Fibroblast of lung (primary cell): Measurements from ENCODE around the gene WASHC4. TPM values are rescaled to one million over a fixed set of nuclear protein-coding genes. Genes with fewer than 3 reads are reported as not detected.

Experiments used
- DNase-seq, 2 donors: peaks; one replicate each; pipeline versions ENCODE4 v3.0.0 to v3.0.0-alpha.2; 2010; ENCODE audit warnings: low read depth in 2 of 2
- H2AFZ ChIP-seq: 2 replicates; pipeline ENCODE4 v1.5.1; 2012; ENCODE audit warnings: low read length, control low read depth, inconsistent platforms
- H3K27ac ChIP-seq: 2 replicates; pipeline ENCODE4 v1.5.1; 2011; ENCODE audit warnings: low read length, control low read depth; ENCODE audit not compliant: insufficient read depth
- H3K27me3 ChIP-seq: 2 replicates; pipeline ENCODE4 v1.5.1; 2011; ENCODE audit warnings: mild to moderate bottlenecking, low read length; ENCODE audit not compliant: control insufficient read depth, insufficient read depth
- H3K36me3 ChIP-seq: 2 replicates; pipeline ENCODE4 v1.5.1; 2011; ENCODE audit warnings: low read length; ENCODE audit not compliant: control insufficient read depth, insufficient read depth
- H3K4me1 ChIP-seq: 2 replicates; pipeline ENCODE4 v1.5.1; 2011; ENCODE audit warnings: low read length; ENCODE audit not compliant: control insufficient read depth, insufficient read depth; ENCODE audit errors: extremely low read depth
- H3K4me2 ChIP-seq: 2 replicates; pipeline ENCODE4 v1.5.1; 2011; ENCODE audit warnings: low read length, control low read depth; ENCODE audit not compliant: insufficient read depth; ENCODE audit errors: extremely low read depth
- H3K4me3 ChIP-seq, 4 experiments: fragments of 200-600 bp in 1 of 4; sonication (generic) in 1 of 4; replicated peaks in 1 of 4; 2 replicates each; pipeline ENCODE4 v1.5.1; 2011 to 2016; ENCODE audit warnings: low read length in 4 of 4, low read depth in 3 of 4, mild to moderate bottlenecking in 3 of 4, control low read depth in 2 of 4, inconsistent platforms in 1 of 4, mixed read lengths in 1 of 4; ENCODE audit not compliant: insufficient read depth in 1 of 4; ENCODE audit errors: control extremely low read depth in 1 of 4
- H3K79me2 ChIP-seq: 2 replicates; pipeline ENCODE4 v1.5.1; 2012; ENCODE audit warnings: mild to moderate bottlenecking, low read length, inconsistent platforms; ENCODE audit not compliant: control insufficient read depth, insufficient read depth
- H3K9ac ChIP-seq: 2 replicates; pipeline ENCODE4 v1.5.1; 2011; ENCODE audit warnings: mild to moderate bottlenecking, low read length, control low read depth; ENCODE audit not compliant: insufficient read depth
- H3K9me3 ChIP-seq: 2 replicates; pipeline ENCODE4 v1.5.1; 2012; ENCODE audit warnings: low read depth, low read length; ENCODE audit not compliant: control insufficient read depth, insufficient read depth
- H4K20me1 ChIP-seq: 2 replicates; pipeline ENCODE4 v1.5.1; 2011; ENCODE audit warnings: low read length; ENCODE audit not compliant: control insufficient read depth, insufficient read depth; ENCODE audit errors: extremely low read depth
- CTCF ChIP-seq, 2 donors: IDR thresholded peaks in 1 of 2; conservative IDR thresholded peaks in 1 of 2; 1 replicate in 1 of 2; 2 replicates in 1 of 2; pipeline ENCODE4 v1.5.1; 2011 to 2012; ENCODE audit warnings: low read length in 2 of 2, control low read depth in 1 of 2, inconsistent platforms in 1 of 2, low read depth in 1 of 2, mild to moderate bottlenecking in 1 of 2
- EZH2 ChIP-seq: IDR thresholded peaks from 2 replicates; pipeline ENCODE4 v1.5.1; 2012; ENCODE audit warnings: low read length, control low read depth, mild to moderate bottlenecking; ENCODE audit errors: missing control alignments
- polyA plus RNA-seq, 2 donors: library from polyadenylated mRNA; depleted of rRNA in 1 of 2; stranded (reverse) in 1 of 2; unstranded in 1 of 2; fragments of >200 nt; gene quantifications; 2 replicates each; pipeline ENCODE4 v1.2.1, GENCODE V29; 2011 to 2012; ENCODE audit warnings: missing spikeins in 1 of 2
- total RNA-seq: library from RNA; depleted of rRNA; stranded (reverse); fragments of >200 nt; gene quantifications from 2 replicates; pipeline ENCODE4 v1.2.1, GENCODE V29; 2014

WASHC4 gene
- total and polyA plus RNA-seq, 2 donors (not counting 1 experiment from before 2014, with no cell fraction given) = 56.5 to 98.3 TPM

- Histone ChIP-seq H3K4me2 (no peak overlapping the region), H3K79me2 (no peaks in the 10 kb centered on the region), H2AFZ (no peak overlapping the region), H3K27me3 (no peaks in the 10 kb centered on the region), H3K36me3 (no peaks in the 10 kb centered on the region), H3K4me1 (no peaks in the 10 kb centered on the region), H4K20me1 (no peaks in the 10 kb centered on the region), H3K4me3 (no peak overlapping the region), H3K9me3 (no peaks in the 10 kb centered on the region), H3K9ac (no peak overlapping the region), H3K27ac (no peak overlapping the region)
- TF ChIP-seq CTCF (conservative IDR thresholded peaks at IDR 0.05 in 1 of 2, IDR thresholded peaks at IDR 0.05 in 1 of 2; ENCODE audit: low read depth in 1 of 2, low read length in 2 of 2) (no peak), EZH2 (no peak)
- DNase-seq = no peak
Measured at GRCh38 chr12:105089817-105090216, 17.7 kb upstream of the WASHC4 start.

GRCh38 chr12:105090361-105090760 is 17.2 kb upstream of the WASHC4 start:
- Histone ChIP-seq H3K36me3 (no peaks in the 10 kb centered on the region), H3K4me1 (no peaks in the 10 kb centered on the region), H3K4me2 (no peak overlapping the region), H2AFZ (no peak overlapping the region), H3K4me3 (no peak overlapping the region), H3K79me2 (no peaks in the 10 kb centered on the region), H3K27me3 (no peaks in the 10 kb centered on the region), H3K9ac (no peak overlapping the region), H3K27ac (no peak overlapping the region), H3K9me3 (no peaks in the 10 kb centered on the region), H4K20me1 (no peaks in the 10 kb centered on the region)
- no peak for DNase-seq
- TF ChIP-seq EZH2 = no peak
- no peak for TF ChIP-seq CTCF (conservative IDR thresholded peaks at IDR 0.05 in 1 of 2, IDR thresholded peaks at IDR 0.05 in 1 of 2; ENCODE audit: low read depth in 1 of 2, low read length in 2 of 2)

GRCh38 chr12:105091476-105092206 is 15.9 kb upstream of the WASHC4 start:
- no peaks in the 10 kb centered on the region for H3K9me3 ChIP-seq
- H3K9ac ChIP-seq = no peak overlapping the region
- H3K4me1 ChIP-seq = no peaks in the 10 kb centered on the region
- H3K27ac ChIP-seq = no peak overlapping the region
- DNase-seq = no peak
- no peak overlapping the region for H3K4me2 ChIP-seq
- H3K79me2 ChIP-seq = no peaks in the 10 kb centered on the region
- no peaks in the 10 kb centered on the region for H4K20me1 ChIP-seq
- no peak overlapping the region for H3K4me3 ChIP-seq
- H3K36me3 ChIP-seq = no peaks in the 10 kb centered on the region
- H3K27me3 ChIP-seq = no peaks in the 10 kb centered on the region
- H2AFZ ChIP-seq = no peak overlapping the region
- TF ChIP-seq CTCF (conservative IDR thresholded peaks at IDR 0.05 in 1 of 2, IDR thresholded peaks at IDR 0.05 in 1 of 2; ENCODE audit: low read depth in 1 of 2, low read length in 2 of 2) (no peak), EZH2 (no peak)
